Limb (tissue), 2 donors: Measurements from ENCODE around the gene SLC17A9.

Experiments used
- DNase-seq, 2 donors: peaks; one replicate each; pipeline ENCODE4 v3.0.0-alpha.2; 2016; ENCODE audit errors: extremely low spot score in 2 of 2

The SLC17A9 gene, protein sequence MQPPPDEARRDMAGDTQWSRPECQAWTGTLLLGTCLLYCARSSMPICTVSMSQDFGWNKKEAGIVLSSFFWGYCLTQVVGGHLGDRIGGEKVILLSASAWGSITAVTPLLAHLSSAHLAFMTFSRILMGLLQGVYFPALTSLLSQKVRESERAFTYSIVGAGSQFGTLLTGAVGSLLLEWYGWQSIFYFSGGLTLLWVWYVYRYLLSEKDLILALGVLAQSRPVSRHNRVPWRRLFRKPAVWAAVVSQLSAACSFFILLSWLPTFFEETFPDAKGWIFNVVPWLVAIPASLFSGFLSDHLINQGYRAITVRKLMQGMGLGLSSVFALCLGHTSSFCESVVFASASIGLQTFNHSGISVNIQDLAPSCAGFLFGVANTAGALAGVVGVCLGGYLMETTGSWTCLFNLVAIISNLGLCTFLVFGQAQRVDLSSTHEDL

DNA sequence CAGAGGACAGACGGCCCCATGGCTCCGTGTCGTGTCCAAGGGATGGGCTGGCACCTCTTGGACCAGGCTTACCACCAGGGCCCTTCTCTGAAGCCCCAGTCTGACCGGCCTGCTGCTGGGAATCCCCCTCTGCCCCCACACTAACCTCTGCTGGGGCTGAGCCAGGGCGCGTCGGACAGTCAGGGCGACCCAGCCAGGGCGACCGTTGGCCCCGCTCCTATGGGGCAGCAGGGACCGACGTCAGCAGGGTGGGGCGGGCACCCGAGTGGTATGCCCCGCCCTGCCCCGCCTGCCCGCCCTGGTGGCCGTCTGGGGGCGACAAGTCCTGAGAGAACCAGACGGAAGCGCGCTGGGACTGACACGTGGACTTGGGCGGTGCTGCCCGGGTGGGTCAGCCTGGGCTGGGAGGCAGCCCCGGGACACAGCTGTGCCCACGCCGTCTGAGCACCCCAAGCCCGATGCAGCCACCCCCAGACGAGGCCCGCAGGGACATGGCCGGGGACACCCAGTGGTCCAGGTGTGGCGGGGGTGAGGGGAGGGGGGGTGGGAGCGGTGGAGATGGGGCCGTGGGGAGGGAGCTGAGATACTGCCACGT, at the start of gene SLC17A9:
TSS of gene SLC17A9 (plus strand) at position 337 of the 595 bp plus-strand sequence. CDS start at position 459, 122 bp downstream.
- DNase-seq: no peak

DNA sequence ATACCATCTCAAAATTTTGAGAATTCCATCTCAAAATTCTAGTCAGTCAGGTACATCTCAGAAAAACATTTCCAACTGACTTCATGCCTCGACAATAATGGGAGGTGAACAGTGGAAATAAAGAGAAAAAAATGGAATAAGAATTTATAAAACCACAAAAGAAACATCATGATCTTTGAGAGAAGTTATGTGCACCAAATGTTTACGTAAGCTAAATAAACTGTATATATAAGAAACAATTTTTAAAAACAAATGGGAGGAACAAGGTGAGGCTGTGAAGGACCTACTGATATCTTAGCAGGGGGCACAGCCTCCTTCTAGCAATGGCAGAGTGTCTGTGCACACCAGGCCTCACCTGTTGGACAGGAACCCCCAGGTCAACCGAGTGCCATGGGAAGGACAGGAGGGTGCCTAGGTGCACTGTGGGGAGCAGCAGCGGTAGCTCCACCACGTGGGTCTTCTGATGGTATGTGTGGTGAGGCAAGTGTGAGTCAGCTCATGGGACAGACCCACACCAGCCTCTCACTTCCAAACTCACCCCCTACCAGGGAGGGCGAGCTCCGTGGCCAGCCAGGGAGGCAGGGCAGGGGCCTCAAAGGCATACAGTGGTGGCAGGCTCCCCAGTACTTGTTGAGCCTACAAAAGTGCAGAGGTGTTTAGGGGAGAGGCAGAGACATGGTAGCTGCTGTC, 49.4 kb upstream of the SLC17A9 start:
- no peak for DNase-seq

DNA sequence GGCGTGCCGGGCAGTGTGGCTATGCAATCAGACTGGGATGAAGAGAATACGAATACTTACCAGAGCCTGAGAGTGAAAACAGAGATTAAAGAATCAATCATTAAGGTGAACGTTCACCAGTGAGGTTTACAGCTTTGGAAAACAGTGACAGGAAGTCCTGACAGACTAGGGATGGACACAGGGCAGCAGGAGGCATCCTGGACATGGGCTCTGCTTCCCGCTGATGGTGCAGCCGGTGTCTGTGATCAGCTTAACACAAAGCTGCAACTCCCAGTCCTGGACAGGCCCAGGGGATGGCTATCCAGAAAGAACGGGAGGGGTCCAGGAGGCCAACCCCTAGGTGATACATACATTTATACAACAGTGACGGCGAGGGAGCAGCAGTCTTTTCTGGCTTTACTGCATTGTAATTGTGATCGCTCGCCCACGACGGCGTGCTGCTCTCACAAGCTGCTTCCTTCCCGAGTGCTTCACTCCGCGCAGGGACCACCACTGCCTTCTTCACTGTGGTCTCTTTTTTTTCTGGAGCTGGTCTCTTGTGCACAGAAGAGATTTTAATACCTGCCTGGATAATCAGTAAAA, 46.9 kb upstream of the SLC17A9 start:
- DNase-seq: no peak

DNA sequence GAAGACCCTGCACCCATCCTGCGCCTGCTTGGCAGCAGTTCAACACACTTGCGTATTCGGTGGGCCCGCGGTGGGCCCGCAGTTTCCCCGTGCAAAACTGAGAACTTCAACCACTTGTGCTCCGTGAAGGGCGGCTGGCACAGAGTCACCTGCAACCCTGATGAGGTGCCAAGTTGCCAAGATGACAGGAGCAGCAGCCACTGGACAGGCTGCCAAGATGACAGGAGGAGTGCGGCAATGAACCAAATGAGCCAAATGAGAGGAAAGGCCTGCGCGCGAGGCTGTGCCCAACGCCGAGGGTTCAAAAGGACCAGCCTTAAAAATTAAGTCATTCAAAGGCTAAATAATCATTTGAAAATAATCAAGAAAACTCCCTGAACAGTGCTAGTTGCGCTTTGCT, 46.3 kb upstream of the SLC17A9 start:
- DNase-seq: no peak

DNA sequence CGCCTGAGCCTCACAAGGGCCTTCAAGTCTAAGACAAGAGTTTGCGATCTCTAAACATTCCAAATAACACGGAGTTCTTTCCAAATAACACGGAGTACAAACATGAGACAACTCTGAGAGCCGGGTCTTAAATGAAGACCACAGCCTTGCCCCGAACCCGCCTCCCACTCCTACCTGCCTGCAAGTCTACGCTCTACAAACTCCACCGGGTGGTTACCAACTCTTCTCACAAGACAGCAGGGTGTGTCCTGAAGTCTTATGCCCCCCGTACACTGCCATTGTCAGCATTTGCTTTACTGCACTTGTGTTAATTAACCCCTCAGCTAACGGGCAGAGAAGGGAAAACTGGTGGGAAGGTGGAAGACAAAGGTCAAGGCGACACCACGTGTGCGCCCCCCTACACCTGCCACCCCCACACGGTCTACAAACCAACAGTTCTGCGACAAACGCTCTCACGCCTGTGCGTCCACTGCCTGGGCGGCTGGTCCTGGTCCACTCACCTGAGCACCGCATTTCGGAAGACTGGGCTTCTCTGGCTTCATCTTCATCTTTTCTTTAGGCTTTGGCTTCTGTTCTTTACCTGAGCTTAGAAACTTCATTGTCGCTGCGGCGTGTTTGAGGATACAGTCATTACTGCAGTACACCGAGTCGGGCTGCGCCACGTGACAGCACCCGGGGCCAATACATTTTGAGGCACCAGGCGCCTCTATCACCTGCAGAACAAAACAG, 45.7 kb upstream of the SLC17A9 start:
- DNase-seq: no peak

DNA sequence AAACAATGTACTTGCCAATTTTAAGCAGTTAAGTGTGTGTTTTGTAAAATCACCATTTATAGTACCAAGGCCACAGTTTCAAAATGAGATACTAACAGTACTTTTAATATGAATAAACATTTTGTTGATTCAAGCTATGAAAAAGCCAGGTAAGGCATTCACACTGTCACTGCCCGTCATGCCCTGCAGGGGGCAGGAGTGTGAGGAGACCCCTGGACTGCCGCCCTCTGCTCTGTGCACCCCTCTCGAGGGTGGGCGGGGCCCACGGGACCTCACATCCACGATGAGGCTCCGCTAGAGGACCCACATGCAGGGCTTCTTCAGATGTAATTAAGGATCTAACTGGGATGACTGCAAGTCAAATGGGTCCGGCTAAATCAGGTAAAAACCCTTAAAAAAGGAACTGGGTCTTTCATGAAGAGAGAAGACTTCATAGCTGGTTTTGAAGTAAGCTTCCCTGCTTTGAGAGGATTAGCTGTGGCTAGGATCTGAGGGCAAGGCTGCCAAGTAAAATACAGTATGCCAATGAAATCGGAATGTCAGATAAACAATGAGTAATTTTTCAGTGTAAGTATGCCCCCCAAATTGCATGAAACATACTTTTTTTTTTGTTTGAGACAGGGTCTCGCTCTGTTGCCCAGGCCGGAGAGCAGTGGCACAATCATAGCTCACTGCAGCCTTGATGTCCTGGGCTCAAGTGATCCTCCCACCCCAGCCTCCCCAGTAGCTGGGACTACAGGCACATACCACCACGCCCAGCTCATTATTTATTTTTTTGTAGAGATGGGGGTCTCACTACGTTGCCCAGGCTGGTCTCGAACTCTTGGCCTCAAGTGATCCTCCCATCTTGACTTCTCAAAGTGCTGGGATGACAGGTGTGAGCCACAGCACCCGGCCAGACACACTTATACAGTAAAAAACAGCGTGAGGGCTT, 44.9 kb upstream of the SLC17A9 start:
- DNase-seq: no peak

DNA sequence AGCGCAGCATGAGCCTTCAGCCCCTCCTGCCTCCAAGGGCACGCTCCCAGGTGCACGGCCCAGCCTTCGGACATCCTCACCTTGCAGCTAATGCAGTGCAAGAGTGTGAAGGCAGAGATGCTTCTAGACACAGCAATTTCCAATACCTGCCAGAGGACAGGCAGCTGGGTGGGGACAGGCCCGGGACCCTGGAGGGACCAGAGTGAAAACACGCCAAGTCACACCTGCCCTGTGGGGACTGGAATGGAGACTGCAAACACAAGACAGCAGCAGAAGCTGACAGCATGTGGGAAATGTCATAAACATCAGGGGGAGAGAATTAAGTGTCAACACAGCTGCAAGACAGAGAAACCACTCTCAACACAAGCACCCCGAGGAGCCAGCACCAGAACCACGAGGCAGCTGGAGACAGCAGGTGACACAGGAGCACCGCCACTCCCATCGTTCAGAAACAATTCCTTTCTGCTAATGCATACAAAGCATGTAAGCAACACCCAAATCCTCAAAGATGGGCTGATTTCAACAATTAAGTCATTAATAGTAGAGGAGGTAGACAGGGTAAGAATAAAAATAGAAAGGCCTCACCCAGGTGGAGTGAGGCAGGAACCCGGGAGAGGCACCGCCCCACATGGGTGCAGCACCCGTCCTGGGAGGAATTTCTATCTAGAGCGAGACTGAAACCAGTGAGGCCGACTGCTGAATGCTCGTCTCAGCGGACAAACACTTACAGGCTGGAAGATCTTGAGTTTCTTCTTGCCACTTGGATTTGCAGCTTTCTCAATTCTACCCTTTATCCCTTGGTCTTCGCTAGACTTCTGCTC, 43.3 kb upstream of the SLC17A9 start:
- DNase-seq: no peak

DNA sequence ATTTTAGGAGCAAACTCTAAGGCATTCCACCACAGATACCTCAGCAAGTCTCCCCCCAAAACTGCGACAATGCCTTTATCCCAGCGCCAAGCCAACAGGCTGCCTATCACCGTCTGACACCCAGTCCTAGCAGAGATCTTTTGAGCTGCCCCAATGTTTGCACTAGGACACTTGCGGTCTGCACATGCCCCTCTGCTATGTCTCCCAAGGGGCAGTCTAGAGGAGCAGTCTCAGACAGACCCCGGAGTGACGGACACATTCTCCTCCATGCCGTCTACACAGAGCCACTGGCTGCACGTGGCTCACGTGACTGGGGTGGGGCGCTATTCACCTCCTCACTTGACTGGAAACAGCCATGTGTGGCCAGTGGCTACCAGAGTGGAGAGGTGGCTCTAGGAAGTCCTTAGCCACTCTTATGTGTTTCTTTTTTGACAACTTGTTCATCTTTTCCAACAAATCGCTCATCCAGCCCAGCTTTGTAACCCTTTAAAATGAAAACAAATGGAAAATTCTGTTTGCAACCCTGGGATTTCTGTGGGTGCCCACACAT, 42.2 kb upstream of the SLC17A9 start:
- no peak for DNase-seq

DNA sequence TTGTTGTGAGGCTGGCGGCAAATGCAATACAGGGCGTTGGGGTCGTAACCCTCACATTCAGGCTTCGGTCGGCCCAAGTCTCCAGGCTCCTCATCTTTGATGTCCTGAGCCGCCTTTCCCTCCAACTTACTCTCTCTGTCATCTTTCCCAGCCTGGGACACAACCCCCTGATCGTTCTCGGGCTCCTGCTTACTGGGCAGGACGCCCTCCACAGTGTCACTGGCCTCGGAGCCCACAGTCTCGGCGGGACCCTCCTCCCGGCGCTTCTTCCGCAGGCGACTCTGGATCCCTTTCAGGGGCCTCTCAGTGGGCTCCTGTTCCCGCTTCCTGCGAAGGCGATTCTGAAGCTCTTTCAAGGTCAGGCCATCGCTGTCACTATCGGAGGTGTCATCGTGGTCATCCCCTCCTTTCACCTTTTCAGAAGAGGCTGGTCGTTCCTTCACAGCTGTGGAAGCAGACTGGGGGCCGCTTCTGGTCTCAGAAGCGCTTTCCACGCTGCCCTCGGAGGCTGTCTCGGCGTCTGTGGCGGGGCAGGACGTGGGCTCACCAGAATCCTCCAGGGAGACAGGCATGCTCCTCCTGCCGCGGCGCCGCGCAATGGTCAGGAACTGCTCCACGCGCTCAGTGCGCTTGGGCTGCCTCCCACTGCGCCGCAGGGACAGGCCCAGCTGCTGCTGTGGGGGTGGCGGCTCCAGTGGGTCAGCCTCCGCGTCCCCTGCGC, 41.6 kb upstream of the SLC17A9 start:
- DNase-seq: no peak

DNA sequence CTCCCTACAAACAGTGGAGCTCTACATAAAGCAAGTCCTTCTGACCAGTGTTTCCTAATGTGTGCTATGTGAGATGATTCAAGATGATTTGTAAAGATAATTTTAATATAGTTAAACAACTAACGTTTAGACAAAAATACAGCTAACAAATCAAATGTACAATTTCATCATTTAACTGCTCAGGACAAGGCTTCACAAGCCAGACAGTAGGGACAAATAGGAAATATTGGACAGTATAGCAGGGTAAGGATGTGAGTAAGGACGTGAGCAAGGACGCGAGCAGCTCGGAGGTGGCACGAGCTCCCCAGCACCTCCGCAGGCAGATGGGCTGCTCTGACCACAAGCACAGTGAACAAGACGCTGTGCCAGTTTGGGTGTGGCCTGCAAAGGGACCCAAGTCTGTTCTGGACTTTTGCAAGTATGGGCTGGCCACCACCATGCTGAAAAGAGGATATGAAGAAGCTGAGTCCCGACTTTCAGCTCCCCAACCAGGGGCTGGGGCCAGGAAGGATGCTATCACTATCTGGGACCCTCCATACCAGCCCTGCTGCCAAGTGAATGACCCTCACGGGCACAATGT, 40.7 kb upstream of the SLC17A9 start:
- no peak for DNase-seq

DNA sequence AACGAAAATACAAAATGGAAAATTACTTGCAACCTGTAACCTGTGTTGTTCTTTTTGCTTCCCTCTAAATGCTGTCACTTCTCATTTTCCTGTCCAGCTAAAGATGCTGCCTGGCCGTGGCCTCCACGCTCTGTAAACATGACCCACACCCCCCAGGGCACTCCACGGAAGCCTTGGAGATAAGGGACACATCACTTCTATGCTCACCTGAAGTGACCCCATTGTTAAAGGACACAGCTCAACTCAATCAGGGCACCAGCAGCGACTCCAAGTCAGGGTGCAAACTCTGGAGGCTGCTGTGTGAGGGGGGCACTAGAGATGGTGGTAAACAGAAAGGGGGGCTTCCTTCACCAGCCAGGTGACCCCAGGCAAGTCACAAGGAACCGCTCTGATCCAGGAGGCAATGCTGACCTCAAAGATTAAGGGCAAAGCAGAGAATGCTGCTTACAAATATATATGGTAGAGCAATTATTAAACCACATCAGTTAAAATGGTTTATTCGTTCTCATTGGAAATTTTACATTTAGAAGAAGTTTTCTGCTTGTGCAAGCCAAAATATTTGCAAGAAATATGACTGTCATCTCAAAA, 39.4 kb upstream of the SLC17A9 start:
- DNase-seq: no peak

DNA sequence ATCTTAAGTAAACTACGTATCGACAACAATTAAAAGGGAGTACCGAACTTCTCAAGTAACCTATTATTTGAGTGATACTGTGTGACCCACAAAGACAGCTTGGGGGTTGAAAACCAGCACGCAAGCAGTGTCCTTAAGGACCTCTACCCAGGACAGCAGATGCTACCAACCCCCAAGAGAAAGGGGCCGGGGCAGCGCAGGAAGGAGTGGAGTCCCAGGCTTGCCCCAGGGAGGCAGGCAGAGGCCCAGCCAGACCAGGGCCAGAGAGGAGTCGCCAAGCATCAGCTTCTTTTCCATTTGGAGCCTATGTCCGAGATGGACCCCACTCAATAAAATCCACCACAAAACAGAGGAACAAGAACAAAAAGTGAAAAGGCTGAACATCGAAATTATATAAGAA, 38.1 kb upstream of the SLC17A9 start:
- DNase-seq: no peak

DNA sequence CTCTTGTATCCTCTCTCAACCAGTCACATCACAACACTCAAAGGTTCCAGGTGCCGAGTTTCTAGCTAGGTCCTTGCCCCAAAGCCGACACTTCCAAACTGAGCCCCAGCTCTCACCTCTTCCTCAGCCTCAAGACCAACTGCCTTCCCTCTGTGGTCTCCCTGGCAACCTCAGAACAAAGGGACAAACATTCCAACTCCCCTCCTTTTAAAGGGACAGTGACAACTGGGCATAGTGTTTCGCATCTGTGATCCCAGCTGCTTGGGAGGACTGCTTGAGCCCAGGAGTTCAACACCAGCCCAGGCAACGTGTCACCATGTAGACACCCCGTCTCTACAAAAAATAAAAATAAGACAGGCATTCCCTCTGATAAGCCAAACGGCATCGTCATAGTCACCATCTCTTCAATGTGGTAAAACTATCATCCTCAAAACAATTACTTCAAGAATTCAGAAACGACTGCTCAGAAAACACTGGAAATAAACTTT, 37.5 kb upstream of the SLC17A9 start:
- DNase-seq: peak; percentile 52 to 62

DNA sequence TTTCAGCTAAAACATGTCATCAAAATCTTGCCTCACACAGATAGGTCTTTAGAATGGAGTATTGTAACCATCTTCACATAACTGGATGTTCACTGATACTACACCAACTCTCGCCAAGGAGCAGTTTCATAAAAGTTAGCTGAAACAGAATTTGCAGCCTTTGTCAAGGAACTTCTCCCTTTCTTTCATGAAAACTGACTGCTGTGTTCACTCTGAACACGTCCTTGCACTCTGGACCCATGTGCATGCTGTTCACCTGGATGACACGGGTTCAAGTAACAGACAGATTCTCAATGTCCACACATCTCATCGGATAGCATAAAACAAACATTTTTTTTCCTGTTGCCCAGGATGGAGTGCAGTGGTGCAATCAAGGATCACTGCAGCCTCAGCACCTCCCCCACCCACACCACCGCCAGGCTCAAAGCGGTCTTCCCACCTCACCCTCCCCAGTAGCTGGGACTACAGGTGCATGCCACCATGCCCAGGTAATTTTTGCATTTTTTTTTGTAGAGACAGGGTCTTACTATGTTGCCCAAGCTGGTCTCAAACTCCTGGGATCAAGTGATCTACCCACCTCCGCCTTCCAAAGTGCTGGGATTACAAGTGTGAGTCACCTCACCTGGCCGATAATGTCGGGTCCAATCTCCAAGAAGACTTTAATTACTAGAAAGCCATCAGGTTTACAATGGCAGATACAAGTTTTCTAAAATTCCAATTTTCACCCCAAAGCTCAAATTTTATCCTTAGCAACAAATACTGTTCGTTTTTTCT, 35.6 kb upstream of the SLC17A9 start:
- DNase-seq: no peak

DNA sequence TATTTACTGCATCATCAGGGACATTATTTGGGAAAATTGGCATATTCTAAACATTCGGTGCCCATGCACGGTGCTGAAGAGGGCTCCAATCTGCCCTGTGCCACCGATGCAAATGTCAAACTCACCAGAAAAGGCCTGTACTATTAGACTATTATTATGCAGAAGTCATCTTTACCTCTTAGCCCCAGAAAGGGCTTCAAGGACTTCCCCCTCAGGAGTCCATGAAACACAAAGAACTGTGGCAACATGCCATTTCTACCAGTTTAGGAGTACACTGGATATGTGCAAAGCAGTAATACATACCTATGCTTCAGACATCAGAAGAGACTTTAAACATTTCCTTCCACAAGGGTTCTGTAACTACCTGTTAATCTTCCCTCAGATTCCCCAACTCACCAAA, 34.8 kb upstream of the SLC17A9 start:
- DNase-seq: no peak

DNA sequence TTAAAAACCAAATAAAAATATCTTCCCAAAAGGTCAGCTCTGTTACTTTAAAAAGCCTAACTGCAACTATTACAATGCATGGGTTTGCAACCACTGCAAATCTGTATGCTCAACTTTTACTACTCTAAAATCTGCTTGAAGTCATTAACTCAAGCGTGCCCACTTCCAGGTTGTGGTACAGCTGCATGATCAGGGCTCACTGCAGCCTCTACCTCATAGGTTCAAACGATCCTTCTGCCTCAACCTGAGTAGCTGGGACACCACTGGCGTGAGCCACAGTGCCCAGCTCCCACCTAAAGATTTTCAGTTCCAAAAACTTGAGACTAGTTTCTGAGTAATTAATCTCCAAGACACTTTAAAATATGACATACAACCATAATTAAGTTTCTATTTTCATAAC, 34.4 kb upstream of the SLC17A9 start:
- DNase-seq: no peak

DNA sequence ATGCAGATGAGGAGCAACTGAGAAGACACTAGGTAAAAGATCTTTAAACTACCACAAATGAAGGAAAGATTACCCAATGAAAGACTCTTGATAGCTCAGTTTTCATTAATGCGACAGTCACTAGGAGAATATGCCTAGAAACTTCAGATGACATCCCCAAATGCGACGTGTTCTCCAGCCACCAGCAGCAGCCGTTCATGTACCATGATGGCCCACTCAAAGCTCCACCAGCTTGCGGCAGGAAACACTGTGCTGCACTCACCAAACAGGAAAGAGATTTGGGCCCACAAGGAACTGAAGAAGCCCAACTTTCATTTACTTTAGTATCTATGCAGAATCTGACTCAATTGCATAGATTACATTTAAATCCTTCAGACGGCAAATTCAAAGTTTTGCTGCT, 33.7 kb upstream of the SLC17A9 start:
- DNase-seq: no peak
